ENCODE data around the gene RPS5. TPM values are rescaled to one million over a fixed set of nuclear protein-coding genes. Genes with fewer than 3 reads are reported as not detected.
A peak's percentile ranks its signal among the peaks of the same experiment; 100 is the strongest.

The RPS5 gene
- polyA plus RNA-seq (1,865 to 3,107 TPM (median 2,056 TPM) in 3 replicates), polyA minus RNA-seq (1,723 to 3,071 TPM (median 2,205 TPM) in 3 replicates)
- 1,229 TPM for polyA plus RNA-seq (2011; ENCODE audit: low read depth)
- 1,839 and 2,734 TPM in 2 replicates for polyA plus RNA-seq (2011; cell fraction: cytosol; rRNA removed)
- polyA plus RNA-seq (2011; cell fraction: nucleus; rRNA removed) = 593 and 706 TPM in 2 replicates
- 1,608 and 1,832 TPM in 2 replicates for polyA plus RNA-seq (2012; ENCODE audit: low replicate concordance)
- polyA minus RNA-seq (2011; cell fraction: cytosol; rRNA and poly(A)+ RNA removed) = 1,152 TPM
- 275 and 289 TPM in 2 replicates for polyA minus RNA-seq (2011; cell fraction: nucleus; rRNA and poly(A)+ RNA removed)

DNA sequence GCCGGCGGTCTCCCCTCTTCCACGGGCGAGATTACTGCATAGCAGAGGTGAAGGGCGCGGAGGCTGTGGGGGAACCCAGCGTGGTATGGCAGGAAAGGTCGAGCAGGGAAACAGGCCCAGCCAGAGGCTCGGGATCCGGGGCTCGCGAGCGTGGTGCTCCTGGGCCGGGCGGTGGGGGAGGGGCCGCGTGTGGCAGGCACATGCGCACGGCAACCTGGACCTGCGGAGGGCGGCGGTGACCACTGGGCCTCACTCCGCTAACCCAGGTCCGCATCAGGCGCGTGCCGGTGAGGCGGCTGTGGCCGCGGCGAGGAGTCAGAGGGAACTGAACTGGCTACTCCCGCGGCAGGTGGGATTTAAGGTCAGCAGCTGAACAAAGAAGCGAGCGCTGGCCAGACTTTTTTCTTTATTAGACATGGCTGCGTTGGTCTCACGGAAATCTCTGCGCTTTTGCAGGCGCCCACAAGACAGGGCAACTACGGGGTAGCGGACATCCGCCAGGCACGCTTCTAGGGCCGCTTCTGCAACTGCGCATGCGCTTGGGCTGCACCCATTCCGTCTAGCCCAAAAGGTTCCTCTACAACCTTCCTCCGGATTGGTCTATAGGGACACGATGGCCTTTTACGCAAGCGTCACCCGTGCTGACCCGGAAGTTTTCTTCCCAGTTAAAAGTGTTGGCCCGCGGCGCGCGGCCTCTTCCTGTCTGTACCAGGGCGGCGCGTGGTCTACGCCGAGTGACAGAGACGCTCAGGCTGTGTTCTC, at the start of gene RPS5:
Gene RPS5 (plus strand): TSS at position 694 of the 762 bp plus-strand sequence. CDS start 869 bp downstream, outside the sequence.
- peaks cover 7 to 25% of the 10 kb centered on the region in 2 experiments for H3K36me3 ChIP-seq (ENCODE audit: control insufficient read depth in 2 of 2, extremely low read depth in 1 of 2, insufficient read depth in 2 of 2, low read length in 2 of 2)
- peak within 1 kb of the TSS; percentile 97 for H3K4me2 ChIP-seq (ENCODE audit: control insufficient read depth, extremely low read depth, insufficient read depth, low read depth, low read length)
- peaks cover 34% of the 10 kb centered on the region for H3K4me1 ChIP-seq (ENCODE audit: control insufficient read depth, extremely low read depth, insufficient read depth, low read length)
- peak within 1 kb of the TSS; percentile 74 for H2AFZ ChIP-seq (ENCODE audit: control insufficient read depth, low read length)
- peak within 1 kb of the TSS; percentile 77 to 91 (median 89) for H3K4me3 ChIP-seq (ENCODE audit: control insufficient read depth in 2 of 3, extremely low read depth in 1 of 3, insufficient read depth in 2 of 3, low read depth in 1 of 3, low read length in 3 of 3)
- no peaks in the 10 kb centered on the region for H3K9me3 ChIP-seq (ENCODE audit: control insufficient read depth, low read depth, low read length)
- dilution Hi-C loops (cut with MboI; ENCODE audit: extremely low pct_ligation_motif_present, low sequenced_read_pairs) = no loop called here
- no peak for TF ChIP-seq EZH2 (IDR thresholded peaks at IDR 0.05; ENCODE audit: low read length)
- TF ChIP-seq, protein P1, sequence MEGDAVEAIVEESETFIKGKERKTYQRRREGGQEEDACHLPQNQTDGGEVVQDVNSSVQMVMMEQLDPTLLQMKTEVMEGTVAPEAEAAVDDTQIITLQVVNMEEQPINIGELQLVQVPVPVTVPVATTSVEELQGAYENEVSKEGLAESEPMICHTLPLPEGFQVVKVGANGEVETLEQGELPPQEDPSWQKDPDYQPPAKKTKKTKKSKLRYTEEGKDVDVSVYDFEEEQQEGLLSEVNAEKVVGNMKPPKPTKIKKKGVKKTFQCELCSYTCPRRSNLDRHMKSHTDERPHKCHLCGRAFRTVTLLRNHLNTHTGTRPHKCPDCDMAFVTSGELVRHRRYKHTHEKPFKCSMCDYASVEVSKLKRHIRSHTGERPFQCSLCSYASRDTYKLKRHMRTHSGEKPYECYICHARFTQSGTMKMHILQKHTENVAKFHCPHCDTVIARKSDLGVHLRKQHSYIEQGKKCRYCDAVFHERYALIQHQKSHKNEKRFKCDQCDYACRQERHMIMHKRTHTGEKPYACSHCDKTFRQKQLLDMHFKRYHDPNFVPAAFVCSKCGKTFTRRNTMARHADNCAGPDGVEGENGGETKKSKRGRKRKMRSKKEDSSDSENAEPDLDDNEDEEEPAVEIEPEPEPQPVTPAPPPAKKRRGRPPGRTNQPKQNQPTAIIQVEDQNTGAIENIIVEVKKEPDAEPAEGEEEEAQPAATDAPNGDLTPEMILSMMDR (optimal IDR thresholded peaks at IDR 0.05 in 1 of 3, IDR thresholded peaks at IDR 0.05 in 1 of 3, conservative IDR thresholded peaks at IDR 0.05 in 1 of 3; ENCODE audit: extremely low read depth in 1 of 3, insufficient read depth in 2 of 3, low read length in 3 of 3) = no peak
- peak within 1 kb of the TSS; percentile 99 for H3K9ac ChIP-seq (ENCODE audit: control insufficient read depth, extremely low read depth, insufficient read depth, low read length)
- H3K9me1 ChIP-seq (ENCODE audit: control insufficient read depth, extremely low read depth, insufficient read depth, low read length) = no peaks in the 10 kb centered on the region
- DNase-seq (ENCODE audit: low read depth, low spot score) (peak; percentile 96), FAIRE-seq (peak; percentile 91)
- no peaks in the 10 kb centered on the region for H3K27me3 ChIP-seq (ENCODE audit: control insufficient read depth, extremely low read depth, insufficient read depth, low read length)
- peaks cover 14% of the 10 kb centered on the region for H4K20me1 ChIP-seq (ENCODE audit: control insufficient read depth, extremely low read depth, insufficient read depth, low read length)
- H3K27ac ChIP-seq (ENCODE audit: control insufficient read depth, insufficient read depth, low read length) = peak within 1 kb of the TSS; percentile 98
- peaks cover 59% of the 10 kb centered on the region for H3K79me2 ChIP-seq (ENCODE audit: control insufficient read depth, insufficient read depth, low read length)

DNA sequence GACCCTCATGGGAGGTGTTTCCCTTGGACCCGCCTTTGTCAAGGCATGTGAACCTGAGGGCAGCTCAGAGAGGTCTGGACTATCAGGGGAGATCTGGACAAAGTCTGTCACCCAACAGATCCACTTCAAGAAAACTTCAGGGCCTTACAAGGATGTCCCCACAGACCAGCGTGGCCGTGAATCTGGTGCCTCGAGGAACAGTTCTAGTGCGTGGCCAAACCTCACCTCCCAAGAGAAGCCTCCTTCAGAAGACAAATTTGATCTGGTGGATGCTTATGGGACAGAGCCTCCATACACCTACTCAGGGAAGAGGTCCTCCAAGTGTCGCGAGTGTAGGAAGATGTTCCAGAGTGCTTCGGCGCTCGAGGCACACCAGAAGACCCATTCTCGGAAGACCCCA, 48.7 kb upstream of the RPS5 start:
- dilution Hi-C loops (cut with MboI; ENCODE audit: extremely low pct_ligation_motif_present, low sequenced_read_pairs) = no loop called here
- FAIRE-seq = no peak
- H3K9me1 ChIP-seq (ENCODE audit: control insufficient read depth, extremely low read depth, insufficient read depth, low read length) = no peaks in the 10 kb centered on the region
- H3K36me3 ChIP-seq (ENCODE audit: control insufficient read depth in 2 of 2, extremely low read depth in 1 of 2, insufficient read depth in 2 of 2, low read length in 2 of 2) = peaks cover 12 to 18% of the 10 kb centered on the region in 2 experiments
- no peaks in the 10 kb centered on the region for H3K79me2 ChIP-seq (ENCODE audit: control insufficient read depth, insufficient read depth, low read length)
- no peak overlapping the region for H3K9ac ChIP-seq (ENCODE audit: control insufficient read depth, extremely low read depth, insufficient read depth, low read length)
- TF ChIP-seq, protein P1 (optimal IDR thresholded peaks at IDR 0.05 in 1 of 3, IDR thresholded peaks at IDR 0.05 in 1 of 3, conservative IDR thresholded peaks at IDR 0.05 in 1 of 3; ENCODE audit: extremely low read depth in 1 of 3, insufficient read depth in 2 of 3, low read length in 3 of 3) = no peak
- TF ChIP-seq EZH2 (IDR thresholded peaks at IDR 0.05; ENCODE audit: low read length) = no peak
- H3K9me3 ChIP-seq (ENCODE audit: control insufficient read depth, low read depth, low read length) = peaks cover 9% of the 10 kb centered on the region
- no peaks in the 10 kb centered on the region for H3K27me3 ChIP-seq (ENCODE audit: control insufficient read depth, extremely low read depth, insufficient read depth, low read length)
- no peaks in the 10 kb centered on the region for H4K20me1 ChIP-seq (ENCODE audit: control insufficient read depth, extremely low read depth, insufficient read depth, low read length)
- no peak overlapping the region for H3K4me3 ChIP-seq (ENCODE audit: control insufficient read depth in 2 of 3, extremely low read depth in 1 of 3, insufficient read depth in 2 of 3, low read depth in 1 of 3, low read length in 3 of 3)
- no peaks in the 10 kb centered on the region for H3K4me1 ChIP-seq (ENCODE audit: control insufficient read depth, extremely low read depth, insufficient read depth, low read length)
- H3K27ac ChIP-seq (ENCODE audit: control insufficient read depth, insufficient read depth, low read length) = no peak overlapping the region
- no peak for DNase-seq (ENCODE audit: low read depth, low spot score)
- H2AFZ ChIP-seq (ENCODE audit: control insufficient read depth, low read length) = no peak overlapping the region
- no peak overlapping the region for H3K4me2 ChIP-seq (ENCODE audit: control insufficient read depth, extremely low read depth, insufficient read depth, low read depth, low read length)

All from keratinocyte (primary cell).